Right lobe of liver (tissue), 4 donors: ENCODE results near the gene EPHB1.

Experiments used
- POLR2A ChIP-seq: fragments of 450-650 bp; IDR thresholded peaks from one replicate; pipeline ENCODE4 v1.6.1; 2017; ENCODE audit warnings: antibody characterized with exemption, mild to moderate bottlenecking
- TF ChIP-seq, protein P1 (sequence below), 4 donors: fragments of 200-600 bp in 3 of 4; fragments of 450-650 bp in 1 of 4; IDR thresholded peaks; one replicate each; pipeline versions ENCODE4 v1.5.1 to v1.8.0; 2016 to 2022; ENCODE audit warnings: antibody characterized with exemption in 4 of 4, mild to moderate bottlenecking in 2 of 4
- donor health status: DM: no; HTN: no; CAD: no.
- donor health status: DM: no; HTN: no; CAD: no.
- donor health status: DM: no; HTN: yes; CAD: no.

DNA sequence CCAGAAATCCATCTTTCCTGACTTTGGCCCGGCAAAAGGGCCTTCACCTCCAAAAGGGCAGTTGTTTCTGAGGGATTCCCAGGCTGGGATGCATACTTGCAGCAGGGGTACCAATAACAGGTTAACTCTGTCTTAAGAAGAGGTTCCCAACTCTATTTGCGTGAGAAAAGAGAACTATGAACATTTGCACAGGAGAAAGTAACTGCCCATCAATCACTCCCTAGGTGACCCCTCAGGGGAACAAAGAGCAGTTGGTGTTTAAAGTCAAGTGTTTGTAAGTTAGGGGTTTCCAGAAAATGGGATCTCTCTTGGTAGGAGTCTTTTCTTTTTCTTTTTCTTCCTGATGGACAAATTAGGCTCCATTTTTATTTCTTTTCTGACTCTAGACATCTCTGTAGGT lies 97.3 kb downstream of the EPHB1 start:
- TF ChIP-seq, protein P1, sequence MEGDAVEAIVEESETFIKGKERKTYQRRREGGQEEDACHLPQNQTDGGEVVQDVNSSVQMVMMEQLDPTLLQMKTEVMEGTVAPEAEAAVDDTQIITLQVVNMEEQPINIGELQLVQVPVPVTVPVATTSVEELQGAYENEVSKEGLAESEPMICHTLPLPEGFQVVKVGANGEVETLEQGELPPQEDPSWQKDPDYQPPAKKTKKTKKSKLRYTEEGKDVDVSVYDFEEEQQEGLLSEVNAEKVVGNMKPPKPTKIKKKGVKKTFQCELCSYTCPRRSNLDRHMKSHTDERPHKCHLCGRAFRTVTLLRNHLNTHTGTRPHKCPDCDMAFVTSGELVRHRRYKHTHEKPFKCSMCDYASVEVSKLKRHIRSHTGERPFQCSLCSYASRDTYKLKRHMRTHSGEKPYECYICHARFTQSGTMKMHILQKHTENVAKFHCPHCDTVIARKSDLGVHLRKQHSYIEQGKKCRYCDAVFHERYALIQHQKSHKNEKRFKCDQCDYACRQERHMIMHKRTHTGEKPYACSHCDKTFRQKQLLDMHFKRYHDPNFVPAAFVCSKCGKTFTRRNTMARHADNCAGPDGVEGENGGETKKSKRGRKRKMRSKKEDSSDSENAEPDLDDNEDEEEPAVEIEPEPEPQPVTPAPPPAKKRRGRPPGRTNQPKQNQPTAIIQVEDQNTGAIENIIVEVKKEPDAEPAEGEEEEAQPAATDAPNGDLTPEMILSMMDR (IDR thresholded peaks at IDR 0.05) = no peak
- no peak for TF ChIP-seq POLR2A
